ENCODE results near the gene HCRTR1.

DNA sequence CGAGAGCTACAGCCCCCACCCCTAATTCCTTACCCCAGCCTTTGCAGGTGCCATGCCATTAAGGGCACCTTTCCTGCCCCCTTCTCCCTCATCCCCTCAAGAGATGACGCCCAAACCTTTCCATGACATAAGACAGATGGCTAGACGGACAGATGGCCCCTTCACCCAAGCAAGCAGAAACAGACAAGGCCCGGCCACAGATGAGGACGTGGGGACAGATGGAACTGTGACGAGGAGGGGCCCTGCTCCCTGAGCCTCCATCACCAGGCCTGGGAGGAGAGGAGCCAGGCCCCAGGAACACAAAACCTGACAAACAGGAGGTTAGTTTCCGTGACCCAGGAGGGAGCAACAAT lies 51.9 kb downstream of the HCRTR1 start:
- no peak for TF ChIP-seq POLR2A (IDR thresholded peaks at IDR 0.05)
- TF ChIP-seq, protein P1, sequence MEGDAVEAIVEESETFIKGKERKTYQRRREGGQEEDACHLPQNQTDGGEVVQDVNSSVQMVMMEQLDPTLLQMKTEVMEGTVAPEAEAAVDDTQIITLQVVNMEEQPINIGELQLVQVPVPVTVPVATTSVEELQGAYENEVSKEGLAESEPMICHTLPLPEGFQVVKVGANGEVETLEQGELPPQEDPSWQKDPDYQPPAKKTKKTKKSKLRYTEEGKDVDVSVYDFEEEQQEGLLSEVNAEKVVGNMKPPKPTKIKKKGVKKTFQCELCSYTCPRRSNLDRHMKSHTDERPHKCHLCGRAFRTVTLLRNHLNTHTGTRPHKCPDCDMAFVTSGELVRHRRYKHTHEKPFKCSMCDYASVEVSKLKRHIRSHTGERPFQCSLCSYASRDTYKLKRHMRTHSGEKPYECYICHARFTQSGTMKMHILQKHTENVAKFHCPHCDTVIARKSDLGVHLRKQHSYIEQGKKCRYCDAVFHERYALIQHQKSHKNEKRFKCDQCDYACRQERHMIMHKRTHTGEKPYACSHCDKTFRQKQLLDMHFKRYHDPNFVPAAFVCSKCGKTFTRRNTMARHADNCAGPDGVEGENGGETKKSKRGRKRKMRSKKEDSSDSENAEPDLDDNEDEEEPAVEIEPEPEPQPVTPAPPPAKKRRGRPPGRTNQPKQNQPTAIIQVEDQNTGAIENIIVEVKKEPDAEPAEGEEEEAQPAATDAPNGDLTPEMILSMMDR (IDR thresholded peaks at IDR 0.05) = no peak

Data from heart left ventricle (tissue), 13 donors.